Esophagus muscularis mucosa (tissue), 4 donors: Measurements from ENCODE around the gene ZNF516. TPM values are rescaled to one million over a fixed set of nuclear protein-coding genes. Genes with fewer than 3 reads are reported as not detected.

Experiments
- DNase-seq: peaks from one replicate; pipeline ENCODE4 v3.0.0-alpha.2; 2017; ENCODE audit errors: extremely low spot score
- H3K27ac ChIP-seq, 4 donors: fragments of 200-600 bp; sonication (generic); replicated peaks in 1 of 4; 1 replicate in 3 of 4; 2 replicates in 1 of 4; pipeline ENCODE4 v1.5.1; 2016 to 2019; ENCODE audit warnings: mild to moderate bottlenecking in 1 of 4
- H3K27me3 ChIP-seq, 4 donors: fragments of 200-600 bp; sonication (generic); one replicate each; pipeline versions ENCODE4 v1.5.1 to v1.6.0; 2016 to 2019
- H3K36me3 ChIP-seq, 4 donors: fragments of 200-600 bp; sonication (generic); one replicate each; pipeline ENCODE4 v1.5.1; 2016 to 2019
- H3K4me1 ChIP-seq, 4 donors: fragments of 200-600 bp; sonication (generic); one replicate each; pipeline ENCODE4 v1.5.1; 2016 to 2019
- H3K4me3 ChIP-seq, 4 donors: fragments of 200-600 bp; sonication (generic); 1 replicate in 2 of 4; 2 replicates in 2 of 4; pipeline ENCODE4 v1.5.1; 2016 to 2019; ENCODE audit warnings: mild to moderate bottlenecking in 4 of 4, moderate library complexity in 1 of 4
- H3K9me3 ChIP-seq, 4 donors: fragments of 200-600 bp; sonication (generic); 1 replicate in 3 of 4; 2 replicates in 1 of 4; pipeline ENCODE4 v1.5.1; 2016 to 2019
- EP300 ChIP-seq: sonication (generic); formaldehyde crosslinking; IDR thresholded peaks from one replicate; pipeline ENCODE4 v1.6.1; 2017; ENCODE audit warnings: antibody characterized with exemption
- POLR2A ChIP-seq: fragments of 450-650 bp; IDR thresholded peaks from one replicate; pipeline ENCODE4 v1.6.1; 2017; ENCODE audit warnings: antibody characterized with exemption, moderate library complexity, mild to moderate bottlenecking, low read depth
- POLR2AphosphoS5 ChIP-seq, 2 donors: sonication (generic); formaldehyde crosslinking; IDR thresholded peaks; one replicate each; pipeline ENCODE4 v1.6.1; 2017; ENCODE audit warnings: antibody characterized with exemption in 2 of 2
- WGBS: methylation state at CpG from one replicate; pipeline ENCODE4 v1.1.5; 2018; 5-methylcytosine and 5-hydroxymethylcytosine counted together
- intact Hi-C: fragments of 100-400 bp; cut with DNase I; formaldehyde crosslinking; loops from one replicate; pipeline ENCODE4 v1.15.1; 2023
- total RNA-seq, 4 donors: library from RNA; depleted of rRNA; stranded (reverse); fragments of >200 nt; gene quantifications; one replicate each; pipeline versions ENCODE4 v1.1.0 to v1.2.1, GENCODE V29; 2016
- TF ChIP-seq, protein P1 (sequence below), 3 experiments: fragments of 200-600 bp in 2 of 3; fragments of 450-650 bp in 1 of 3; sonication (generic) in 2 of 3; IDR thresholded peaks; one replicate each; pipeline ENCODE4 v1.5.1; 2017 to 2019; ENCODE audit warnings: antibody characterized with exemption in 3 of 3, mild to moderate bottlenecking in 2 of 3, moderate library complexity in 1 of 3

ZNF516 gene
- total RNA-seq, 4 donors from 2014 or later = 28.5 to 44.9 (median 35.8) TPM

DNA sequence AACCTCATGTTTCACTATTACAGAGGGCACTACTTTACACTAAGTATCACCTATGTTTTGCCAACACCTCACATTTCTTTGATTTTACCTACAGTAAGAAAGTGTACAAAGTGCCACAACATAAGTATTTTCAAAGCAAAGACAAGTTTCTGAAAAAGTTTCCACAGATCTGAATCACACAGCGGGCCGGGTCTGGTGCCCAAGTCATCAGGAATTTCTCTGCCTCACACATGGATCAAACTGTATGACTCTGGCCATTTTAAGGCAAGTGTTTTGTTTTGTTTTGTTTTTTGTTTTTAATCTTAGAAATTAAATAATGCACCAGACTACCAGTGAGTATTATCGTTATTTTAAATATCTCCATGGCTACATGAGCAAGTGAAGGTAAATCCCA, 73.4 kb downstream of the ZNF516 start:
- DNase-seq = no peak
- 93% methylated on average over 3 of the region's 3 CpGs for WGBS
- H3K27me3 ChIP-seq = no peaks in the 10 kb centered on the region
- no peak overlapping the region for H3K27ac ChIP-seq
- H3K9me3 ChIP-seq = no peaks in the 10 kb centered on the region
- H3K4me3 ChIP-seq = no peak overlapping the region
- no peaks in the 10 kb centered on the region for H3K36me3 ChIP-seq
- H3K4me1 ChIP-seq = peaks cover 5 to 49% (median 35%) of the 10 kb centered on the region in 4 donors
- no peak for TF ChIP-seq POLR2A
- TF ChIP-seq, protein P1, sequence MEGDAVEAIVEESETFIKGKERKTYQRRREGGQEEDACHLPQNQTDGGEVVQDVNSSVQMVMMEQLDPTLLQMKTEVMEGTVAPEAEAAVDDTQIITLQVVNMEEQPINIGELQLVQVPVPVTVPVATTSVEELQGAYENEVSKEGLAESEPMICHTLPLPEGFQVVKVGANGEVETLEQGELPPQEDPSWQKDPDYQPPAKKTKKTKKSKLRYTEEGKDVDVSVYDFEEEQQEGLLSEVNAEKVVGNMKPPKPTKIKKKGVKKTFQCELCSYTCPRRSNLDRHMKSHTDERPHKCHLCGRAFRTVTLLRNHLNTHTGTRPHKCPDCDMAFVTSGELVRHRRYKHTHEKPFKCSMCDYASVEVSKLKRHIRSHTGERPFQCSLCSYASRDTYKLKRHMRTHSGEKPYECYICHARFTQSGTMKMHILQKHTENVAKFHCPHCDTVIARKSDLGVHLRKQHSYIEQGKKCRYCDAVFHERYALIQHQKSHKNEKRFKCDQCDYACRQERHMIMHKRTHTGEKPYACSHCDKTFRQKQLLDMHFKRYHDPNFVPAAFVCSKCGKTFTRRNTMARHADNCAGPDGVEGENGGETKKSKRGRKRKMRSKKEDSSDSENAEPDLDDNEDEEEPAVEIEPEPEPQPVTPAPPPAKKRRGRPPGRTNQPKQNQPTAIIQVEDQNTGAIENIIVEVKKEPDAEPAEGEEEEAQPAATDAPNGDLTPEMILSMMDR (IDR thresholded peaks at IDR 0.05) = no peak
- no peak for TF ChIP-seq EP300
- TF ChIP-seq POLR2AphosphoS5 (IDR thresholded peaks at IDR 0.05) = no peak
- intact Hi-C loops = no loop called here

DNA sequence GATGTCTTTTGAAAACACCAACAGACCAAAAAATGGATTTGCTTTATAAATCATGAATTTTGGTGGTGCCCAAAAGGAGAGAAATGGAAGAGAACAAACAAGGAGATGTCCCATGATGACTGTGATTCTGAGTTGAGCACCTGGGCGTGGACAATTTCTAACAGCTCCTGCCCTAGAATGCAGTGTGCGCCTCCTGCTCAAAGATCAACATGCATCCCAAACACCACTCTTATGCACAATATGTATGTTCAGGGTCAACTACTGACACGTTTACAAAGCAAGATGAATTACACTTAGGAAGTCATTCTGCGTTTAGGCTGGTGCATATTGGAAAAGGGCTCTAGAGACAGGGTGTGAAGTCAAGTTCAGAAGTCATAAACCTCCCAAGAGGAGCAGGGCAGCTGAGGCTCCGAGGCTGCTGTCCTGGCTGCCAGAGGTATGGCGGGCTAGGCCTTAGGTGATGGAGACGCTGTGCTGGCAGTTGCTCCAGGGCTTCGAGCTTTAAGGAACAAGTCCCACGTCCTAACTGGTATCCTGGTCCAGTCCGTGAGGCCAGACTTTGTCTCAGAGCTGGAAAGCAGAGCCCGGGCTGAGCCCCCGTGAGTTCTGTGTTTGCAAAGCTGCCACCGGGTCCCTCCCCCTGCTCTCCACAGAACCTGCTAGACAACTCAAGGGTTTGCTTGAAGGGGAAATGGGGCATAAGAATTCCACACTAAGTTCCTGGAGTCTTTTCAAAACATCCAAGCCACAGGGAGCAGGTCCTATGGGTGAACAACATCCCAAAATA, 74.0 kb downstream of the ZNF516 start:
- Histone ChIP-seq H3K4me3 (no peak overlapping the region), H3K27me3 (no peaks in the 10 kb centered on the region), H3K27ac (no peak overlapping the region), H3K36me3 (no peaks in the 10 kb centered on the region), H3K9me3 (no peaks in the 10 kb centered on the region), H3K4me1 (peaks cover 7 to 53% (median 39%) of the 10 kb centered on the region in 4 donors)
- WGBS = 73% methylated on average over 7 of the region's 13 CpGs
- TF ChIP-seq, protein P1 (IDR thresholded peaks at IDR 0.05) = no peak
- no peak for DNase-seq
- intact Hi-C loops = no loop called here

DNA sequence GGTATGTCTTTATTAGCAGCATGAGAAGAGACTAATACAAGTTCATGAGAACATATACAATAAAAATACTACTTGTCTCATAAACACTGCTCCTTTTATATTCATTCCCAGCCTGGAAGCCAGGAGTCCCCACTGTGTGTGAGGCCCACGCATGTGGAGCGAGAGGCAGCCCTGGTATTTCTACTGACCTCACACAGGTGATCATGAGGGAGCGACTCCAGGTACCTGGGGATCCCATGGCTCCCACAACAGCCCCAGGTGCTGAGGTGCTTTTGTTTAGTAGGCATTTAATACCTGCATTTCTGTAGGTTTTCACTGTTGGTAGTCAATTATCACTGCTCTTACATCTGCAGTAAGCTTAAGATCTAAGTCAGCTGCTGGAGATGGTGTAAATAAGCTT, 75.2 kb downstream of the ZNF516 start:
- intact Hi-C loops = no loop called here
- DNase-seq = no peak
- Histone ChIP-seq H3K4me1 (peaks cover 8 to 42% (median 27%) of the 10 kb centered on the region in 4 donors), H3K36me3 (no peaks in the 10 kb centered on the region), H3K27me3 (no peaks in the 10 kb centered on the region), H3K27ac (no peak overlapping the region), H3K4me3 (no peak overlapping the region), H3K9me3 (no peaks in the 10 kb centered on the region)
- WGBS = 97% methylated on average over 3 of the region's 3 CpGs
- no peak for TF ChIP-seq POLR2AphosphoS5 (IDR thresholded peaks at IDR 0.05)
- TF ChIP-seq, protein P1 (IDR thresholded peaks at IDR 0.05) = no peak
- TF ChIP-seq EP300 = no peak
- TF ChIP-seq POLR2A = no peak

DNA sequence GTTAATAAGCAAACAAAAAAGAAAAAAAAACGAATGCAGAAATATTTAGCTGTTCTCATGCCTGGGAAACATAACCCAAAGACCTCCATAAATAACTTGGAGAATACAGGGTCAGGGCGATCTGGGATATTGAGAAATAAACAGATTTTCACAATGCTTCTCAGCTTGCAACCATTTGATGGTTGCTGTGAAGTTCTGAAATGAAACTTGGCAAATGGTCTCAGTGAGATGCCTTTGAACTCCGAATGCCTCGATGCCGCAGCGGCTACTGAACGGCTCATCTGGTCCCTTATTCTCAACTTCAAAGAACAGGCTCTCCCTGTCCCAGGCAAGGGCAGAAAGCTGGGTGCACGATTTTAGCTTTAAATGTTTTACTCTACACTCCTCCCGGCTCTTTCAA, 78.1 kb downstream of the ZNF516 start:
- no peak for DNase-seq
- Histone ChIP-seq H3K27ac (peak overlapping the region in 1 of 4 donors; percentile 2), H3K36me3 (no peaks in the 10 kb centered on the region), H3K9me3 (no peaks in the 10 kb centered on the region), H3K27me3 (no peaks in the 10 kb centered on the region), H3K4me3 (peak overlapping the region; percentile 15 to 29 (median 28)), H3K4me1 (peaks cover 8 to 48% (median 35%) of the 10 kb centered on the region in 4 donors)
- peak in 1 of 2 donors; percentile 18 for TF ChIP-seq POLR2AphosphoS5 (IDR thresholded peaks at IDR 0.05)
- TF ChIP-seq POLR2A = no peak
- intact Hi-C loops = no loop called here
- 32% methylated on average over 9 of the region's 9 CpGs for WGBS

DNA sequence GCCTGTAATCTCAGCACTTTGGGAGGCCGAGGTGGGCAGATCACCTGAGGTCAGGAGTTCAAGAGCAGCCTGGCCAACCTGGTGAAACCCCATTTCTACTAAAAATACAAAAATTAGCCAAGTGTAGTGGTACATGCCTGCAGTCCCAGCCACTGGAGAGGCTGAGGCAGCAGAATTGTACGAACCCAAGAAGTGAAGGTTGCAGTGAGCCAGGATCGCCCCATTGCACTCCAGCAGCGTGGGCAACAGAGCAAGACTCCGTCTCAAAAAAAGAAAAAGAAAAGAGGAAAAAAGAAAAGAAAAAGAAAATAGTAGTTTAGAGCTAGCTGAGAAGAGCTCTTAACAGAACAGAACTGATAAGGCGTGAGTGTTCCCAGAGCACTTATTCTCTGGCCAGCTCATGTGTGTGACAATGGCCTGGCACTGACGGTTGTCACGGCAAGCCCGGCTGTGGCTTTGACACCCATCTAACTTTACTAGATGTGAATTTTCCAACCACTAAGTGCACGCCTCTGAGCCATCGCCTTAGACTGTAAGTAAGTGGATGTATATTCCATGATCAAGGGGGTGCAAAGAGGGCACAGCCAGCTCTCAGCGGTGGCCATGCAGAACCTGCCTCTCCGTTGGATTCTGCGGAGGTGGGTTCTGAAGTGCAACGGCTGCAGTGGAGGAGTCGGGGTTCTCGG, 80.0 kb downstream of the ZNF516 start:
- WGBS = 94% methylated on average over 16 of the region's 17 CpGs
- no peak for DNase-seq
- Histone ChIP-seq H3K27me3 (no peaks in the 10 kb centered on the region), H3K27ac (no peak overlapping the region), H3K4me1 (peaks cover 8 to 47% (median 36%) of the 10 kb centered on the region in 4 donors), H3K36me3 (no peaks in the 10 kb centered on the region), H3K4me3 (no peak overlapping the region), H3K9me3 (no peaks in the 10 kb centered on the region)
- intact Hi-C loops = no loop called here
- TF ChIP-seq, protein P1 (IDR thresholded peaks at IDR 0.05) = no peak
- TF ChIP-seq POLR2A (no peak), EP300 (no peak), POLR2AphosphoS5 (IDR thresholded peaks at IDR 0.05) (no peak)
